Posterior cingulate gyrus (tissue), 11 donors: ENCODE measurements around the gene PPP2R5D.

Experiments used
- DNase-seq, 10 donors: peaks; one replicate each; pipeline versions ENCODE4 v3.0.0 to v3.0.0-alpha.2; 2020 to 2021; ENCODE audit warnings: mixed read lengths in 3 of 10
- intact Hi-C: fragments of 100-400 bp; cut with DNase I; formaldehyde crosslinking; loops from one replicate; pipeline ENCODE4 v1.15.1; 2023

Gene PPP2R5D

GRCh38 chr6:42962502-42963178 is 21.7 kb upstream of the PPP2R5D start:
- peak in 3 of 10 donors; percentile 50 to 81 (median 63) for DNase-seq
- intact Hi-C loops = no loop called here

GRCh38 chr6:42963179-42963854 is 21.1 kb upstream of the PPP2R5D start:
- intact Hi-C loops = no loop called here

GRCh38 chr6:42963855-42964605 is 20.3 kb upstream of the PPP2R5D start:
- peak in 4 of 10 donors; percentile 22 to 85 (median 54) for DNase-seq
- intact Hi-C loops = no loop called here

More at GRCh38 chr6:42963179-42963854, 21.1 kb upstream of the PPP2R5D start:
- peak in 3 of 10 donors; percentile 73 to 81 (median 77) for DNase-seq

GRCh38 chr6:42966571-42966970 is 17.8 kb upstream of the PPP2R5D start:
- intact Hi-C loops = no loop called here
- peak in 1 of 10 donors; percentile 39 for DNase-seq

GRCh38 chr6:42967228-42967627 is 17.1 kb upstream of the PPP2R5D start:
- intact Hi-C loops = no loop called here
- DNase-seq = peak in 1 of 10 donors; percentile 59

- intact Hi-C loops = no loop called here
- DNase-seq = peak in 1 of 10 donors; percentile 38
These were observed 16.2 kb upstream of the PPP2R5D start for GRCh38 chr6:42968126-42968701.

- DNase-seq = peak in 1 of 10 donors; percentile 32
- intact Hi-C loops = no loop called here
These were observed 15.6 kb upstream of the PPP2R5D start for GRCh38 chr6:42968783-42969182.

- intact Hi-C loops = no loop called here
- DNase-seq = no peak
These were observed 14.9 kb upstream of the PPP2R5D start for GRCh38 chr6:42969431-42969830.

GRCh38 chr6:42969934-42970333 is 14.4 kb upstream of the PPP2R5D start:
- peak in 1 of 10 donors; percentile 70 for DNase-seq
- intact Hi-C loops = no loop called here

- intact Hi-C loops = no loop called here
These were observed 13.3 kb upstream of the PPP2R5D start for GRCh38 chr6:42970871-42971612.

GRCh38 chr6:42971746-42972327 is 12.5 kb upstream of the PPP2R5D start:
- intact Hi-C loops = no loop called here
- peak in 5 of 10 donors; percentile 29 to 83 (median 45) for DNase-seq

More at GRCh38 chr6:42970871-42971612, 13.3 kb upstream of the PPP2R5D start:
- DNase-seq = peak in 1 of 10 donors; percentile 31

- intact Hi-C loops = no loop called here
These were observed 10.4 kb upstream of the PPP2R5D start for GRCh38 chr6:42973926-42974325.

GRCh38 chr6:42974919-42975505 is 9.4 kb upstream of the PPP2R5D start:
- intact Hi-C loops = no loop called here
- DNase-seq = peak in 1 of 10 donors; percentile 6

More at GRCh38 chr6:42973926-42974325, 10.4 kb upstream of the PPP2R5D start:
- DNase-seq = peak in 2 of 10 donors; percentile 47

- DNase-seq = peak in 3 of 10 donors; percentile 77 to 87 (median 82)
- intact Hi-C loops = no loop called here
These were observed 5.9 kb upstream of the PPP2R5D start for GRCh38 chr6:42978487-42978838.

- DNase-seq = peak; percentile 75 to 97 (median 92)
- intact Hi-C loops = no loop called here
These were observed 5.4 kb upstream of the PPP2R5D start, which contains the start of gene PEX6 for GRCh38 chr6:42978839-42979522. PEX6 (minus strand) TSS chr6:42979181; CDS start chr6:42979150, 31 bp downstream.

- no peak for DNase-seq
These were observed 4.7 kb upstream of the PPP2R5D start for GRCh38 chr6:42979523-42980177.

GRCh38 chr6:42981836-42982235 is 2.5 kb upstream of the PPP2R5D start:
- intact Hi-C loops = loop anchor here (10.0 kb wide), 1 partner anchor 73 kb away; the partner anchor contains the start of genes CUL7, KLC4 and MRPL2

More at GRCh38 chr6:42979523-42980177, 4.7 kb upstream of the PPP2R5D start:
- intact Hi-C loops = loop anchor here (10.0 kb wide), 1 partner anchor 75 kb away; the partner anchor contains the start of genes CUL7, KLC4 and MRPL2

More at GRCh38 chr6:42981836-42982235, 2.5 kb upstream of the PPP2R5D start:
- DNase-seq = no peak
